Measurements from ENCODE around the gene SLC25A11. TPM values are rescaled to one million over a fixed set of nuclear protein-coding genes. Genes with fewer than 3 reads are reported as not detected.

The SLC25A11 gene
- total and polyA plus RNA-seq, 4 donors, result 28.5 to 54.1 (median 46.0) TPM

GRCh38 chr17:4972322-4972721 is 32.5 kb upstream of the SLC25A11 start:
- DNase-seq (ENCODE audit: low spot score), result no peak
- no peak overlapping the region for H3K27ac ChIP-seq (ENCODE audit: low read depth in 1 of 2, low read length in 2 of 2)
- WGBS, result 96% methylated on average over 12 of the region's 12 CpGs

GRCh38 chr17:4971826-4972225 is 32.0 kb upstream of the SLC25A11 start:
- Histone ChIP-seq H3K4me3 (ENCODE audit: low read depth in 1 of 3, low read length in 3 of 3) (no peak overlapping the region), H3K9ac (ENCODE audit: low read depth in 1 of 2, low read length in 2 of 2) (no peak overlapping the region), H3K4me1 (ENCODE audit: control insufficient read depth in 4 of 4, insufficient read depth in 4 of 4, low read length in 3 of 4) (peaks cover 3 to 44% (median 29%) of the 10 kb centered on the region in 4 donors), H3K27ac (ENCODE audit: low read depth in 1 of 2, low read length in 2 of 2) (no peak overlapping the region), H3K27me3 (ENCODE audit: control insufficient read depth in 4 of 4, insufficient read depth in 4 of 4, low read length in 3 of 4) (no peaks in the 10 kb centered on the region), H3K9me3 (ENCODE audit: control insufficient read depth in 4 of 4, low read length in 3 of 4) (no peaks in the 10 kb centered on the region), H3K36me3 (ENCODE audit: control insufficient read depth in 4 of 4, insufficient read depth in 3 of 4, low read depth in 1 of 4, low read length in 3 of 4) (peaks cover 3 to 10% (median 7%) of the 10 kb centered on the region in 4 donors)
- TF ChIP-seq FOXA2 (IDR thresholded peaks at IDR 0.05), result no peak
- TF ChIP-seq REST (IDR thresholded peaks at IDR 0.05), result no peak
- TF ChIP-seq NR2F2 (IDR thresholded peaks at IDR 0.05), result no peak
- TF ChIP-seq ZBTB33 (IDR thresholded peaks at IDR 0.05), result no peak
- TF ChIP-seq ATF3 (IDR thresholded peaks at IDR 0.05), result no peak
- TF ChIP-seq GABPA (IDR thresholded peaks at IDR 0.05 in 1 of 2, conservative IDR thresholded peaks at IDR 0.05 in 1 of 2), result no peak
- TF ChIP-seq HNF4A (conservative IDR thresholded peaks at IDR 0.05), result no peak
- no peak for TF ChIP-seq FOXA1 (IDR thresholded peaks at IDR 0.05)
- TF ChIP-seq JUND (IDR thresholded peaks at IDR 0.05), result no peak
- no peak for TF ChIP-seq MAX (IDR thresholded peaks at IDR 0.05)
- no peak for TF ChIP-seq RAD21 (IDR thresholded peaks at IDR 0.05)
- TF ChIP-seq CTCF (IDR thresholded peaks at IDR 0.05; ENCODE audit: low read depth, low read length, missing input control), result no peak
- no peak for TF ChIP-seq TAF1 (conservative IDR thresholded peaks at IDR 0.05)
- TF ChIP-seq SP1 (IDR thresholded peaks at IDR 0.05), result no peak
- 97% methylated on average over 6 of the region's 6 CpGs for WGBS
- DNase-seq (ENCODE audit: low spot score), result no peak

More at GRCh38 chr17:4972322-4972721, 32.5 kb upstream of the SLC25A11 start:
- TF ChIP-seq GABPA (IDR thresholded peaks at IDR 0.05 in 1 of 2, conservative IDR thresholded peaks at IDR 0.05 in 1 of 2) (no peak), FOXA2 (IDR thresholded peaks at IDR 0.05) (no peak)
- Histone ChIP-seq H3K36me3 (ENCODE audit: control insufficient read depth in 4 of 4, insufficient read depth in 3 of 4, low read depth in 1 of 4, low read length in 3 of 4) (peaks cover 5 to 13% (median 10%) of the 10 kb centered on the region in 4 donors), H3K27me3 (ENCODE audit: control insufficient read depth in 4 of 4, insufficient read depth in 4 of 4, low read length in 3 of 4) (no peaks in the 10 kb centered on the region), H3K4me3 (ENCODE audit: low read depth in 1 of 3, low read length in 3 of 3) (no peak overlapping the region), H3K9me3 (ENCODE audit: control insufficient read depth in 4 of 4, low read length in 3 of 4) (no peaks in the 10 kb centered on the region), H3K9ac (ENCODE audit: low read depth in 1 of 2, low read length in 2 of 2) (no peak overlapping the region), H3K4me1 (ENCODE audit: control insufficient read depth in 4 of 4, insufficient read depth in 4 of 4, low read length in 3 of 4) (peaks cover 3 to 43% (median 28%) of the 10 kb centered on the region in 4 donors)

Data from liver (tissue), 9 donors.